ENCODE measurements around the gene INTS4. TPM values are rescaled to one million over a fixed set of nuclear protein-coding genes. Genes with fewer than 3 reads are reported as not detected.

INTS4 gene
- 10 to 100 TPM; 43.8 to 44.3 TPM for total RNA-seq

GRCh38 chr11:77994434-77995362, at the start of gene INTS4:
Gene INTS4, minus strand, starts transcription at chr11:77994668. Its CDS starts 25 bp downstream, at chr11:77994643.

GRCh38 chr11:78022397-78023396, 28.2 kb upstream of the INTS4 start, which contains the start of gene KCTD14:
Gene KCTD14, minus strand, starts transcription at chr11:78023276. Its CDS starts 27 bp downstream, at chr11:78023249.

Other genes starting within 250 kb of the INTS4 start
- gene RSF1, start 173.9 kb downstream of the INTS4 start, total RNA-seq: 10 to 100 TPM; 55.7 to 62.8 TPM
- gene AAMDC, start 173.5 kb downstream of the INTS4 start, total RNA-seq: 10 to 100 TPM; 12.3 to 12.4 TPM
- gene KCTD14, start 28.6 kb upstream of the INTS4 start, total RNA-seq: under 1 TPM; 0.18 to 0.22 TPM
- gene THRSP, start 69.2 kb upstream of the INTS4 start, total RNA-seq: not detected
- 100 to 1,000 TPM; 167 to 168 TPM for gene NDUFC2, start 85.2 kb upstream of the INTS4 start, total RNA-seq
- 10 to 100 TPM; 37.7 to 42.9 TPM for gene ALG8, start 145.0 kb upstream of the INTS4 start, total RNA-seq
- gene KCTD21, start 194.0 kb upstream of the INTS4 start, total RNA-seq: 1 to 10 TPM; 9.5 to 9.7 TPM
- gene USP35, start 194.3 kb upstream of the INTS4 start, total RNA-seq: 10 to 100 TPM; 14.2 to 14.3 TPM

Measured in activated naive CD4-positive, alpha-beta T cell treated with anti-CD3 and anti-CD28 coated beads, Interleukin-2, amount 10 ng/mL, durations not matched to agents 5 hours and 36 hours (primary cell).